HepG2 (cell line): Measurements from ENCODE around the gene MILR1. TPM values are rescaled to one million over a fixed set of nuclear protein-coding genes. Genes with fewer than 3 reads are reported as not detected.

Experiments used
- DPF2 ChIP-seq: sonication (generic); formaldehyde crosslinking; IDR thresholded peaks from 2 replicates; pipeline ENCODE4 v1.4.0; 2020; ENCODE audit warnings: mild to moderate bottlenecking, low read depth, missing genetic modification reagents, borderline replicate concordance
- ETV5 ChIP-seq: IDR thresholded peaks from 2 replicates; pipeline ENCODE4 v1.6.1; 2018; ENCODE audit warnings: missing biosample characterization, missing genetic modification reagents, inconsistent platforms, borderline replicate concordance
- HBP1 ChIP-seq: IDR thresholded peaks from 2 replicates; pipeline ENCODE4 v1.6.1; 2016; ENCODE audit warnings: low read depth, control low read depth
- HMGA1 ChIP-seq: sonication (generic); formaldehyde crosslinking; conservative IDR thresholded peaks from 2 replicates; pipeline ENCODE4 v1.4.0; 2020; ENCODE audit warnings: missing genetic modification reagents
- JDP2 ChIP-seq: sonication (generic); formaldehyde crosslinking; IDR thresholded peaks from 2 replicates; pipeline ENCODE4 v1.8.1; 2022; ENCODE audit warnings: missing genetic modification reagents, borderline replicate concordance
- JUNB ChIP-seq: sonication (generic); formaldehyde crosslinking; IDR thresholded peaks from 2 replicates; pipeline ENCODE4 v1.8.0; 2022; ENCODE audit warnings: missing genetic modification reagents, mild to moderate bottlenecking, borderline replicate concordance
- KMT2A ChIP-seq: sonication (generic); formaldehyde crosslinking; IDR thresholded peaks from 2 replicates; pipeline ENCODE4 v1.4.0; 2020; ENCODE audit warnings: missing genetic modification reagents
- PAX8 ChIP-seq: sonication (generic); formaldehyde crosslinking; IDR thresholded peaks from 2 replicates; pipeline ENCODE4 v1.8.0; 2022; ENCODE audit warnings: mild to moderate bottlenecking, missing genetic modification reagents, borderline replicate concordance
- PCBP2 ChIP-seq: fragments of 200-400 bp; formaldehyde crosslinking; optimal IDR thresholded peaks from 2 replicates; pipeline ENCODE3; 2018; ENCODE audit warnings: low read length, low read depth; ENCODE audit not compliant: poor library complexity, severe bottlenecking
- PHF20 ChIP-seq: sonication (generic); formaldehyde crosslinking; IDR thresholded peaks from 2 replicates; pipeline ENCODE4 v1.5.0; 2020; ENCODE audit warnings: mild to moderate bottlenecking, missing genetic modification reagents
- RFX3 ChIP-seq: IDR thresholded peaks from 2 replicates; pipeline ENCODE4 v1.6.1; 2016; ENCODE audit warnings: missing biosample characterization, missing genetic modification reagents
- SMARCE1 ChIP-seq: fragments of 450-650 bp; IDR thresholded peaks from 2 replicates; pipeline ENCODE4 v1.6.1; 2017; ENCODE audit warnings: borderline replicate concordance
- SP2 ChIP-seq: sonication (generic); formaldehyde crosslinking; IDR thresholded peaks from 2 replicates; pipeline ENCODE4 v1.5.1; 2020; ENCODE audit warnings: mild to moderate bottlenecking, missing genetic modification reagents
- ZFAT ChIP-seq: sonication (generic); formaldehyde crosslinking; conservative IDR thresholded peaks from 2 replicates; pipeline ENCODE4 v1.8.1; 2023; ENCODE audit warnings: missing genetic modification reagents, inconsistent platforms
- ZNF143 ChIP-seq: sonication (generic); formaldehyde crosslinking; IDR thresholded peaks from 2 replicates; pipeline ENCODE4 v1.4.0; 2020; ENCODE audit warnings: missing genetic modification reagents
- ZNF232 ChIP-seq: sonication (generic); formaldehyde crosslinking; IDR thresholded peaks from 2 replicates; pipeline ENCODE4 v1.4.0; 2020; ENCODE audit warnings: missing genetic modification reagents, borderline replicate concordance
- ZNF260 ChIP-seq: sonication (generic); formaldehyde crosslinking; IDR thresholded peaks from 2 replicates; pipeline ENCODE4 v1.4.0; 2020; ENCODE audit warnings: missing genetic modification reagents, low read depth, mild to moderate bottlenecking, borderline replicate concordance
- ZNF281 ChIP-seq: sonication (generic); formaldehyde crosslinking; IDR thresholded peaks from 2 replicates; pipeline ENCODE4 v1.4.0; 2020; ENCODE audit warnings: missing genetic modification reagents, borderline replicate concordance
- ZNF446 ChIP-seq: sonication (generic); formaldehyde crosslinking; IDR thresholded peaks from 2 replicates; pipeline ENCODE4 v1.5.0; 2020; ENCODE audit warnings: mild to moderate bottlenecking, missing genetic modification reagents
- ZNF749 ChIP-seq: sonication (generic); formaldehyde crosslinking; IDR thresholded peaks from 2 replicates; pipeline ENCODE4 v1.8.0; 2022; ENCODE audit warnings: mild to moderate bottlenecking, missing genetic modification reagents, moderate library complexity, borderline replicate concordance
- ZZZ3 ChIP-seq: sonication (generic); formaldehyde crosslinking; IDR thresholded peaks from 2 replicates; pipeline ENCODE4 v1.4.0; 2020; ENCODE audit warnings: missing genetic modification reagents, mild to moderate bottlenecking, borderline replicate concordance
- polyA plus RNA-seq, 8 experiments: library from polyadenylated mRNA; depleted of rRNA in 3 of 8; stranded (reverse) in 7 of 8; unstranded in 1 of 8; fragments of >200 nt; fragmentation: Illumina TruSeq in 4 of 8; extraction: Trizol in 4 of 8; gene quantifications; 2 replicates each; pipeline versions ENCODE4 v1.2.1 to v1.2.3, GENCODE V29; 2011 to 2016; ENCODE audit warnings: low read depth in 4 of 8, missing spikeins in 1 of 8, mixed read lengths in 1 of 8; ENCODE audit not compliant: insufficient read depth in 1 of 8
- total RNA-seq, 5 experiments: library from RNA; depleted of rRNA; stranded (reverse); fragments of >200 nt; fragmentation: Illumina TruSeq; extraction: Trizol; gene quantifications; 2 replicates each; pipeline ENCODE4 v1.2.3, GENCODE V29; 2016; ENCODE audit warnings: low read depth in 1 of 5

The MILR1 gene
- total and polyA plus RNA-seq, 2 of the 13 experiments (the other 11 are each of a cell fraction or from before 2014, with no cell fraction given), result 0.27 to 1.7 TPM

- TF ChIP-seq KMT2A (CRISPR knock-in tag), result peak; percentile 90
- no peak; the same call in 1 of the 2 replicates for TF ChIP-seq ZNF281 (CRISPR knock-in tag)
- TF ChIP-seq ZNF232 (CRISPR knock-in tag), result peak; percentile 95
- TF ChIP-seq ZZZ3 (CRISPR knock-in tag), result no peak; the same call in 1 of the 2 replicates
- no peak for TF ChIP-seq DPF2
- no peak for TF ChIP-seq JUNB (CRISPR knock-in tag)
- peak; percentile 97 for TF ChIP-seq ZNF749 (CRISPR knock-in tag)
- no peak for TF ChIP-seq ZNF260
- TF ChIP-seq ZNF446, result peak; percentile 94
- TF ChIP-seq ZFAT, result no peak; the same call in 1 of the 2 replicates
- peak; percentile 80 for TF ChIP-seq SP2 (CRISPR knock-in tag)
- TF ChIP-seq SMARCE1, result no peak
- no peak for TF ChIP-seq RFX3
- TF ChIP-seq PHF20, result peak; percentile 60
- peak; percentile 75 for TF ChIP-seq HBP1 (CRISPR knock-in tag)
- TF ChIP-seq PCBP2, result no peak
- peak; percentile 97 for TF ChIP-seq ETV5 (CRISPR knock-in tag)
- peak; percentile 35; the same call in 1 of the 2 replicates for TF ChIP-seq ZNF143
- no peak for TF ChIP-seq HMGA1 (CRISPR knock-in tag)
- TF ChIP-seq PAX8 (CRISPR knock-in tag), result 0 out of 2 replicates have a peak, but pooled peaks have one; percentile 88
- TF ChIP-seq JDP2, result 0 out of 2 replicates have a peak, but pooled peaks have one; percentile 23
Measured at GRCh38 chr17:64506576-64507412, 57.9 kb downstream of the MILR1 start, which contains the start of gene CEP95 (continued).
